ENCODE measurements around the gene LRRC53. TPM values are rescaled to one million over a fixed set of nuclear protein-coding genes. Genes with fewer than 3 reads are reported as not detected.

The LRRC53 gene
- total RNA-seq, 2 experiments from 2014 or later, result not detected

Other genes with a start within 250 kb of the LRRC53 start
- not detected for gene ERICH3, start 161.2 kb upstream of the LRRC53 start, total RNA-seq
- 10 to 100 TPM; 18.4 to 19.6 TPM for gene CRYZ, start 220.4 kb upstream of the LRRC53 start, total RNA-seq
- 10 to 100 TPM; 17.1 to 18.8 TPM for gene TYW3, start 220.5 kb upstream of the LRRC53 start, total RNA-seq

Data from activated naive CD8-positive, alpha-beta T cell treated with anti-CD3 and anti-CD28 coated beads, Interleukin-2, amount 10 ng/mL, durations not matched to agents 7 days and 5 days (primary cell).